ENCODE measurements around the gene STAG3.

Gene STAG3

GRCh38 chr7:100173806-100174495, 3.8 kb upstream of the STAG3 start:
- H3K4me3 ChIP-seq (ENCODE audit: low read length in 2 of 2) = no peak overlapping the region
- H3K9me3 ChIP-seq (replicated peaks in 1 of 2; ENCODE audit: control insufficient read depth in 2 of 2, insufficient read depth in 1 of 2, low read depth in 1 of 2, low read length in 2 of 2) = no peaks in the 10 kb centered on the region
- no peak overlapping the region for H3K4me2 ChIP-seq (ENCODE audit: insufficient read depth, low read length, poor library complexity, severe bottlenecking)
- no peak overlapping the region for H2BK5ac ChIP-seq (ENCODE audit: low read length)
- H4K8ac ChIP-seq (ENCODE audit: low read depth, low read length) = no peak overlapping the region
- WGBS, 2 donors (ENCODE audit: extremely low coverage in 2 of 2, insufficient read length in 2 of 2, insufficient replicate concordance in 1 of 2) = no CpG with 5 or more reads among the region's 11 CpGs
- peaks cover 14 to 15% of the 10 kb centered on the region in 2 donors for H3K4me1 ChIP-seq (ENCODE audit: control insufficient read depth in 2 of 2, insufficient read depth in 1 of 2, low read depth in 1 of 2, low read length in 2 of 2)
- no peak overlapping the region for H4K91ac ChIP-seq (ENCODE audit: low read depth, low read length, poor library complexity)
- no peak overlapping the region for H2AFZ ChIP-seq (ENCODE audit: low read length)
- no peak overlapping the region for H3K14ac ChIP-seq (ENCODE audit: low read length)
- H2BK12ac ChIP-seq (ENCODE audit: low read length) = no peak overlapping the region
- no peak overlapping the region for H3K18ac ChIP-seq (ENCODE audit: low read length)
- H3K79me1 ChIP-seq (ENCODE audit: low read depth, low read length) = peaks cover 2% of the 10 kb centered on the region
- no peak for DNase-seq (ENCODE audit: low spot score)
- H3K27ac ChIP-seq (replicated peaks; ENCODE audit: low read length) = no peak overlapping the region
- no peak overlapping the region for H3K4ac ChIP-seq (ENCODE audit: low read length)
- H2AK5ac ChIP-seq (ENCODE audit: low read depth, low read length) = no peak overlapping the region
- peaks cover 0 to 18% (median 0%) of the 10 kb centered on the region in 3 experiments for H3K27me3 ChIP-seq (ENCODE audit: control insufficient read depth in 3 of 3, insufficient read depth in 3 of 3, low read depth in 1 of 3, low read length in 3 of 3)
- no peak overlapping the region for H2BK15ac ChIP-seq (ENCODE audit: low read length)
- H3K23ac ChIP-seq (ENCODE audit: low read depth, low read length, poor library complexity) = peak overlapping the region; percentile 25
- no peak overlapping the region for H3K9ac ChIP-seq (ENCODE audit: low read depth, low read length, poor library complexity)
- H2BK120ac ChIP-seq (ENCODE audit: low read depth, low read length) = no peak overlapping the region
- peaks cover 8 to 51% of the 10 kb centered on the region in 2 donors for H3K36me3 ChIP-seq (replicated peaks in 1 of 2; ENCODE audit: control insufficient read depth in 2 of 2, insufficient read depth in 2 of 2, low read length in 2 of 2)

- Histone ChIP-seq H2BK120ac (ENCODE audit: low read depth, low read length) (no peak overlapping the region), H3K14ac (ENCODE audit: low read length) (no peak overlapping the region), H4K91ac (ENCODE audit: low read depth, low read length, poor library complexity) (no peak overlapping the region), H3K4ac (ENCODE audit: low read length) (no peak overlapping the region), H3K27ac (replicated peaks; ENCODE audit: low read length) (no peak overlapping the region), H3K18ac (ENCODE audit: low read length) (no peak overlapping the region), H3K9ac (ENCODE audit: low read depth, low read length, poor library complexity) (no peak overlapping the region), H3K4me2 (ENCODE audit: insufficient read depth, low read length, poor library complexity, severe bottlenecking) (no peak overlapping the region), H3K36me3 (replicated peaks in 1 of 2; ENCODE audit: control insufficient read depth in 2 of 2, insufficient read depth in 2 of 2, low read length in 2 of 2) (peaks cover 8 to 47% of the 10 kb centered on the region in 2 donors), H2AFZ (ENCODE audit: low read length) (no peak overlapping the region), H3K23ac (ENCODE audit: low read depth, low read length, poor library complexity) (no peak overlapping the region), H2BK15ac (ENCODE audit: low read length) (no peak overlapping the region), H2BK12ac (ENCODE audit: low read length) (no peak overlapping the region), H3K79me1 (ENCODE audit: low read depth, low read length) (peaks cover 2% of the 10 kb centered on the region), H3K4me1 (ENCODE audit: control insufficient read depth in 2 of 2, insufficient read depth in 1 of 2, low read depth in 1 of 2, low read length in 2 of 2) (peaks cover 14 to 15% of the 10 kb centered on the region in 2 donors), H3K27me3 (ENCODE audit: control insufficient read depth in 3 of 3, insufficient read depth in 3 of 3, low read depth in 1 of 3, low read length in 3 of 3) (peaks cover 0 to 18% (median 0%) of the 10 kb centered on the region in 3 experiments), H2BK5ac (ENCODE audit: low read length) (no peak overlapping the region), H3K4me3 (ENCODE audit: low read length in 2 of 2) (no peak overlapping the region), H2AK5ac (ENCODE audit: low read depth, low read length) (no peak overlapping the region), H4K8ac (ENCODE audit: low read depth, low read length) (no peak overlapping the region), H3K9me3 (replicated peaks in 1 of 2; ENCODE audit: control insufficient read depth in 2 of 2, insufficient read depth in 1 of 2, low read depth in 1 of 2, low read length in 2 of 2) (no peaks in the 10 kb centered on the region)
- WGBS, 2 donors (ENCODE audit: extremely low coverage in 2 of 2, insufficient read length in 2 of 2, insufficient replicate concordance in 1 of 2) = no CpG with 5 or more reads among the region's 5 CpGs
- no peak for DNase-seq (ENCODE audit: low spot score)
Observed at GRCh38 chr7:100174582-100174981, 3.1 kb upstream of the STAG3 start.

- no peak for DNase-seq (ENCODE audit: low spot score)
Observed at GRCh38 chr7:100175296-100175935, 2.3 kb upstream of the STAG3 start.

More at GRCh38 chr7:100175296-100175935, 2.3 kb upstream of the STAG3 start:
- no peak overlapping the region for H2BK120ac ChIP-seq (ENCODE audit: low read depth, low read length)
- no peak overlapping the region for H4K8ac ChIP-seq (ENCODE audit: low read depth, low read length)
- no peak overlapping the region for H3K27ac ChIP-seq (replicated peaks; ENCODE audit: low read length)
- no peak overlapping the region for H2BK12ac ChIP-seq (ENCODE audit: low read length)
- H3K79me1 ChIP-seq (ENCODE audit: low read depth, low read length) = peaks cover 2% of the 10 kb centered on the region
- H4K91ac ChIP-seq (ENCODE audit: low read depth, low read length, poor library complexity) = no peak overlapping the region
- no peak overlapping the region for H3K18ac ChIP-seq (ENCODE audit: low read length)
- H3K9me3 ChIP-seq (replicated peaks in 1 of 2; ENCODE audit: control insufficient read depth in 2 of 2, insufficient read depth in 1 of 2, low read depth in 1 of 2, low read length in 2 of 2) = no peaks in the 10 kb centered on the region
- H2BK5ac ChIP-seq (ENCODE audit: low read length) = no peak overlapping the region
- no peak overlapping the region for H3K4ac ChIP-seq (ENCODE audit: low read length)
- H3K14ac ChIP-seq (ENCODE audit: low read length) = peak overlapping the region; percentile 21
- H3K4me1 ChIP-seq (ENCODE audit: control insufficient read depth in 2 of 2, insufficient read depth in 1 of 2, low read depth in 1 of 2, low read length in 2 of 2) = peaks cover 12 to 14% of the 10 kb centered on the region in 2 donors
- H2AFZ ChIP-seq (ENCODE audit: low read length) = no peak overlapping the region
- H3K4me3 ChIP-seq (ENCODE audit: low read length in 2 of 2) = no peak overlapping the region
- peak overlapping the region; percentile 39 for H2AK5ac ChIP-seq (ENCODE audit: low read depth, low read length)
- H2BK15ac ChIP-seq (ENCODE audit: low read length) = no peak overlapping the region
- peaks cover 0 to 14% (median 0%) of the 10 kb centered on the region in 3 experiments for H3K27me3 ChIP-seq (ENCODE audit: control insufficient read depth in 3 of 3, insufficient read depth in 3 of 3, low read depth in 1 of 3, low read length in 3 of 3)
- no peak overlapping the region for H3K4me2 ChIP-seq (ENCODE audit: insufficient read depth, low read length, poor library complexity, severe bottlenecking)
- no CpG with 5 or more reads among the region's 14 CpGs for WGBS, 2 donors (ENCODE audit: extremely low coverage in 2 of 2, insufficient read length in 2 of 2, insufficient replicate concordance in 1 of 2)
- peaks cover 8 to 41% of the 10 kb centered on the region in 2 donors for H3K36me3 ChIP-seq (replicated peaks in 1 of 2; ENCODE audit: control insufficient read depth in 2 of 2, insufficient read depth in 2 of 2, low read length in 2 of 2)
- H3K9ac ChIP-seq (ENCODE audit: low read depth, low read length, poor library complexity) = peak overlapping the region; percentile 54
- H3K23ac ChIP-seq (ENCODE audit: low read depth, low read length, poor library complexity) = no peak overlapping the region
